OCI-M2 (cell line): ENCODE results near the gene ADAT1.
"Not testable (repeated sequence)": the region's sequence is repeated elsewhere in the genome, so short reads cannot be mapped to it uniquely, and the experiment has no call there.

Experiments
- DNase-seq: peaks from one replicate; lab custom pipeline; 2025; ENCODE audit not compliant: unreplicated experiment; lab: John Stamatoyannopoulos, UW

ADAT1 gene

GRCh38 chr16:75620326-75621169 lies 2.5 kb downstream of the ADAT1 start:
- no peak for DNase-seq

GRCh38 chr16:75618780-75619179 lies 4.3 kb downstream of the ADAT1 start:
- DNase-seq = no peak

DNA sequence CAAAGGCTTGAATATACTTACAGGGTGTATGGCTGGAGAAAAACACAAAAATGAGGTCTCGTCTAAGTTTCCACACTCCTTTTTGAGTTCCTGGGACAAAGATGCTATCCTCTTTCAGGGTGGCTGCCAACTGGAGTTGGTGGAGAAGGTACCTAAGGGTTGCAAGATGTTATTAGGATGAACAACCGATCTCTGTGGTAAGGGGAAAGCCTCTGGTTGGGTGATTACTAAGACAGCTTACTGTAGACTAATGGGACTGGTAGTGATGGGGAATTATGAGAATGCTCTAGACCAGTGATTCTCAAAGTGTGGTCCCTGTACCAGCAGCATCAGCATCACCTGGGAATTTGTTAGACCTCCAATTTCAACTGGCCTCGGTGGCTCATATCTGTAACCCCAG lies 6.0 kb downstream of the ADAT1 start:
- DNase-seq = no peak

DNA sequence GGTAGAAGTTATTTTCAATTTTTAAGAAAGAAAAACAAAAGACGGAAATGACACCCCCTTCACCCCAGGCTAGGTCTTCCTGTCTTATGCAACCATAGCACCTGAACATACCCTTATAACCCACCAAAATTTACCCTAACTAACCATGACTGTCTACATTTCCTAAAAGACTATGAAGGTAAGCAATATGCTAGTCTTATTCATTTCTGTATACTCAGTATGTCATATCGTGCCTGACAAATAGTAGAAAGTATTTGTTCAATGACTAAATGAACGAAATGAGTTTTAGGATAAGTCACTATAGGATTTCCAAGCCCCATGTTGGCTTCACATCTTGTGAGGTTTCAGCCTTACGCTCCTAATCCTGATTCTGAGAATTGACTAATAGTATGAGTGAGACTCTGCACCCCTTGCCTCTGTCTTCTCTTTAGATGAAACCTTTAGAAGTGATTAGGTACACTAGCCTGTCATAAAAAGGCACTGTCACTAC lies 6.5 kb downstream of the ADAT1 start:
- no peak for DNase-seq

- no peak for DNase-seq
Observed at GRCh38 chr16:75615619-75616018, 7.5 kb downstream of the ADAT1 start.

- DNase-seq = no peak
Observed at GRCh38 chr16:75614066-75614897, 8.8 kb downstream of the ADAT1 start.

- no peak for DNase-seq
Observed at GRCh38 chr16:75606507-75606906, 16.6 kb downstream of the ADAT1 start.

- no peak for DNase-seq
Observed at GRCh38 chr16:75603241-75603640, 19.8 kb downstream of the ADAT1 start.

- DNase-seq = no peak
Observed at GRCh38 chr16:75599452-75600277, 23.4 kb downstream of the ADAT1 start.

DNA sequence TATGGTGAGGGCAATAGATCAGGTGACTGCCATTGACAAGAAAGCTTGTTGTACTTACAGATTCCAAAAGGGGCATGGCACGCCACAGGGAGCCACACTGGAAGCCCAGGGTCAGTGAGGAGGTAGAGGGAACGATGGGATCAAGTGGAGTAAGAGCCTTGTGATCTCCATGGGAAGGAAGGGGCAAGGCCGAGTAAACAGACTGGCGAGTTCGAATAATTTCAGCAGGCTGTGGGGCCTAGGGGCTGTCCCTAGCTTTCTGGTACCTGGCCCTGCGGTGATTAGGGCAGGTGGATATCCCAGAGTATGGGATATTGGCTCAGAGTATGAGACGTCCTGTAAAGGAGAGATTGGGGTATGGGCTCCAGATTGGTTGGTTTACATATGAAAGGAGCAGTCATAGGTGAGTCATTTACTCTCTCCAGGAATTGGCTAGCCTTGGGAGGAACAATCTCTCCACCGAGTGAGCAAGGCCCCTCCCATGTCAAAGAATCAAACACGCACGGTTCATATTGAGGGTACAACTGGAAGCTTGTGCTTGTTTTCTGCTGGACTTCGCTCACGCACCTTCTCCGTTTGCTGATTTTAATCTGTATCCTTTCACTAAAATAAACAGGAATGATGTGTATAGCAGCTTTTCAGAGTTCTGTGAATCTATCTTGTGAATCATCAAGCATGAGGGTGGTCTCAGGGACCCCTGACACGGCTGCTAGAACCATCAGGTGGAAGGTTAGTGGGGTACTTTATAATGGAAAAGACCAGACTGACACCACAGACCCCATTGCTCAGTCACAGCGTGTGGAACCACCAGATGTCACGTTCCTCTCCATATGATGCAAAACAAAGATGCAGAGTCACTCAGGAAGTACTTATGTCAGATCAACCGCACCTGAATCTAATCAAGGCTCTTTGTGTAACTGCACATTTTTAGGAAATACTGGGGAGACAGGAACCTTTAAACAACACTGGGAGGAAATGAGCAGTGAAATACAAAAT lies 29.0 kb downstream of the ADAT1 start:
- no peak for DNase-seq

DNA sequence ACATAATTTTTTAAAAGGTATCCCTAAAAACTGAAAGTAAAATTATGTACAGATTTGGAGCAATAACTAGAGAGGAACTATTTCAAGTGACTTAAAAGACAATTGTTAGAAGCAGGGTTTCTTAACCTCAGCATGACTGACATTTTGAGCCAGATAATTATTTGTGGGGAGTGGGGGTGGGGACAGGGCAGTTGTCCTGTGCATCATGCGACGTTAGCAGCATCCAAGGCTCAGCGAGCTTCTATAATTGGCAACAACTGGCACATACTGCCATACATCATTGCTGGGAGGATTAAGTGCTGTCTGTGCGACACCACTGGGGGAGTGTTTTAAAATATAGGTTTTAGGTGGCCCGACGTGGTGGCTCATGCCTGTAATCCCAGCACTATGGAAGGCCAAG lies 29.8 kb downstream of the ADAT1 start:
- DNase-seq = no peak

GRCh38 chr16:75591927-75592326 lies 31.2 kb downstream of the ADAT1 start:
- not testable (repeated sequence) for DNase-seq

- no peak for DNase-seq
Observed at GRCh38 chr16:75590920-75591843, 31.9 kb downstream of the ADAT1 start.

DNA sequence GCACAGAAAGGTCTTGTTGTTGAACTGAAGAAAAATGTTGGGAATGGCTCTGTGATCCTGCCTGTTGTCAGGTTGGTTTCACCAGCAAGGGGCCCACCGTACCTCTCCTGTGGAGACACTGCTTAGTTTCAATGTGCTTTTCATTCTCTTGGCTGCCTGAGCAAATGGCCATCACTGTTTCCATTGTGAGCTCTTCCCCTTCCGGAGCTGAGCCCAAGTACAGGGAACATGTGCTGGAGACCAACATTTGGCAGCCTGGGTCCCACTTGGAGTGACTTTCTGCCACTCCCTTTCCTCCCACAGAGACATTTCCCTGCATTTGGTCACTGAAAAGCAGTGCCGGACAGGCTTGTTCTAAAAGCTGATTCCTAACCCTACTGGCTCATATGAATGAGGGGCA lies 33.8 kb downstream of the ADAT1 start:
- no peak for DNase-seq

- no peak for DNase-seq
Observed at GRCh38 chr16:75588716-75589115, 34.4 kb downstream of the ADAT1 start.

- no peak for DNase-seq
Observed at GRCh38 chr16:75584108-75584507, 39.0 kb downstream of the ADAT1 start.

DNA sequence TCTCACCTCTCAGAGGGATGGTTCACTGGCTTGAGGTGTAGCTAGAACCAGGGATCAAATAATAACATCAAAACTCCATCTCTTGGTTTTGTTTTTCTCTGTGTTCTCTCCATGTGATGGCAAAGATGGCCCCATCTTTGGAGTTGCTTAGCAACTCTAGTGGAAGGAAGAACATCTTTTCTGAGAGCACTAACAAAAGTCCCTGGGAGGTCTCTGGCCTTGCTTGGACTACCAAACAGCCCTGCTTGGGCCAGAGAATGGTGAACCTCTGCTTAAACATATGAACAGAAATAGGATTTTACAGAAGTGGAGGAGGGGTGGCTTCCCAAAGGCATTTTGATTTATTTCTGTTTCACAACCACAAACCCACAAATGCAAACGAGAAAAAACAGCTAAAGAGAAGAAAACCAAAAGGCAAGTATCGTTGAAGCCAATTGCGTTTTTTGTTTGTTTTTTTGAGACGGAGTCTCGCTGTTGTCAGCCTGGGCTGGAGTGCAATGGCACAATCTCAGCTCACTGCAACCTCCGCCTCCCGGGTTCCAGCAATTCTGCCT lies 43.7 kb downstream of the ADAT1 start:
- no peak for DNase-seq

GRCh38 chr16:75578725-75579124 lies 44.4 kb downstream of the ADAT1 start:
- no peak for DNase-seq

GRCh38 chr16:75578212-75578611 lies 44.9 kb downstream of the ADAT1 start:
- no peak for DNase-seq
